ENCODE data around the gene MYO1E.

The MYO1E gene

DNA sequence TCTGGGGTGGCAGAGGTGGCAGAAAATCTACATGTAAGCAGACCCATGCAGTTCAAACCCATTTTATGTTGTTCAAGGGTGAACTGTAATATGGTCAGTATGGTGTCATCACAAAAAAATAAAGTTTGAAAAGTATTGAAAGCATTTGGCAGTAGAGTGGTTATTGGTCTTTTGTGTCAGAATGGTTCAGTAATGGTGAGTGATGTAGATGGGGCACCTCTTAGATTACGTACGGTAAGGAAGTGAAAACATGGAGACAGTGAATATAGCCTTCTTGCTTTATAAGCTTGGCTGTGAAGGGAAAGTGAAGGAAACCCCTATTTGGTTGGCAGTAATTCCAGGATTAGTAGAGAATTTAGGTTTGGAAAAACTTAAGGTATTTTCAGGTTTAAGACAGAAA is 284.9 kb downstream of the MYO1E start:
- no peak overlapping the region for H3K27ac ChIP-seq
- intact Hi-C loops (cut with DNase I; ENCODE audit: low total_unique reads) = no loop called here
- no peaks in the 10 kb centered on the region for H3K27me3 ChIP-seq
- no peak overlapping the region for H3K4me3 ChIP-seq
- no peaks in the 10 kb centered on the region for H3K9me3 ChIP-seq
- TF ChIP-seq, protein P1, sequence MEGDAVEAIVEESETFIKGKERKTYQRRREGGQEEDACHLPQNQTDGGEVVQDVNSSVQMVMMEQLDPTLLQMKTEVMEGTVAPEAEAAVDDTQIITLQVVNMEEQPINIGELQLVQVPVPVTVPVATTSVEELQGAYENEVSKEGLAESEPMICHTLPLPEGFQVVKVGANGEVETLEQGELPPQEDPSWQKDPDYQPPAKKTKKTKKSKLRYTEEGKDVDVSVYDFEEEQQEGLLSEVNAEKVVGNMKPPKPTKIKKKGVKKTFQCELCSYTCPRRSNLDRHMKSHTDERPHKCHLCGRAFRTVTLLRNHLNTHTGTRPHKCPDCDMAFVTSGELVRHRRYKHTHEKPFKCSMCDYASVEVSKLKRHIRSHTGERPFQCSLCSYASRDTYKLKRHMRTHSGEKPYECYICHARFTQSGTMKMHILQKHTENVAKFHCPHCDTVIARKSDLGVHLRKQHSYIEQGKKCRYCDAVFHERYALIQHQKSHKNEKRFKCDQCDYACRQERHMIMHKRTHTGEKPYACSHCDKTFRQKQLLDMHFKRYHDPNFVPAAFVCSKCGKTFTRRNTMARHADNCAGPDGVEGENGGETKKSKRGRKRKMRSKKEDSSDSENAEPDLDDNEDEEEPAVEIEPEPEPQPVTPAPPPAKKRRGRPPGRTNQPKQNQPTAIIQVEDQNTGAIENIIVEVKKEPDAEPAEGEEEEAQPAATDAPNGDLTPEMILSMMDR (IDR thresholded peaks at IDR 0.05) = no peak
- H3K36me3 ChIP-seq = peaks cover 45 to 84% (median 62%) of the 10 kb centered on the region in 3 donors
- DNase-seq = no peak
- H3K4me1 ChIP-seq = no peaks in the 10 kb centered on the region
